WTC11 (cell line): ENCODE data around the gene SORD.

Source experiments
- CTCF ChIP-seq: fragments of 200-600 bp; IDR thresholded peaks from 2 replicates; pipeline ENCODE4 v1.8.0; 2022; ENCODE audit warnings: antibody characterized with exemption
- ESRRA ChIP-seq: sonication (generic); formaldehyde crosslinking; IDR thresholded peaks from 2 replicates; pipeline ENCODE4 v1.8.1; 2022; ENCODE audit warnings: mild to moderate bottlenecking, missing genetic modification reagents, borderline replicate concordance
- FOXP4 ChIP-seq: sonication (generic); formaldehyde crosslinking; IDR thresholded peaks from 2 replicates; pipeline ENCODE4 v1.8.0; 2022; ENCODE audit warnings: mild to moderate bottlenecking, missing genetic modification reagents
- ZBTB43 ChIP-seq: sonication (generic); formaldehyde crosslinking; IDR thresholded peaks from 2 replicates; pipeline ENCODE4 v1.8.1; 2023; ENCODE audit warnings: mild to moderate bottlenecking, missing genetic modification reagents

- no peak for TF ChIP-seq CTCF
- TF ChIP-seq ESRRA (CRISPR knock-in tag): no peak
- no peak for TF ChIP-seq ZBTB43 (CRISPR knock-in tag)
- TF ChIP-seq FOXP4 (CRISPR knock-in tag): peak; percentile 70; the same call in 1 of the 2 replicates
Measured at GRCh38 chr15:45111390-45112142, 88.6 kb downstream of the SORD start.
